ENCODE measurements around the gene BLOC1S4.

GRCh38 chr4:6727081-6727942 is 11.3 kb downstream of the BLOC1S4 start:
- TF ChIP-seq ZNF331 (CRISPR knock-in tag; IDR thresholded peaks at IDR 0.05; ENCODE audit: low read depth) = no peak
- TF ChIP-seq, protein P1, sequence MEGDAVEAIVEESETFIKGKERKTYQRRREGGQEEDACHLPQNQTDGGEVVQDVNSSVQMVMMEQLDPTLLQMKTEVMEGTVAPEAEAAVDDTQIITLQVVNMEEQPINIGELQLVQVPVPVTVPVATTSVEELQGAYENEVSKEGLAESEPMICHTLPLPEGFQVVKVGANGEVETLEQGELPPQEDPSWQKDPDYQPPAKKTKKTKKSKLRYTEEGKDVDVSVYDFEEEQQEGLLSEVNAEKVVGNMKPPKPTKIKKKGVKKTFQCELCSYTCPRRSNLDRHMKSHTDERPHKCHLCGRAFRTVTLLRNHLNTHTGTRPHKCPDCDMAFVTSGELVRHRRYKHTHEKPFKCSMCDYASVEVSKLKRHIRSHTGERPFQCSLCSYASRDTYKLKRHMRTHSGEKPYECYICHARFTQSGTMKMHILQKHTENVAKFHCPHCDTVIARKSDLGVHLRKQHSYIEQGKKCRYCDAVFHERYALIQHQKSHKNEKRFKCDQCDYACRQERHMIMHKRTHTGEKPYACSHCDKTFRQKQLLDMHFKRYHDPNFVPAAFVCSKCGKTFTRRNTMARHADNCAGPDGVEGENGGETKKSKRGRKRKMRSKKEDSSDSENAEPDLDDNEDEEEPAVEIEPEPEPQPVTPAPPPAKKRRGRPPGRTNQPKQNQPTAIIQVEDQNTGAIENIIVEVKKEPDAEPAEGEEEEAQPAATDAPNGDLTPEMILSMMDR (conservative IDR thresholded peaks at IDR 0.05; ENCODE audit: low read depth in 2 of 2) = no peak
- TF ChIP-seq, protein P2, sequence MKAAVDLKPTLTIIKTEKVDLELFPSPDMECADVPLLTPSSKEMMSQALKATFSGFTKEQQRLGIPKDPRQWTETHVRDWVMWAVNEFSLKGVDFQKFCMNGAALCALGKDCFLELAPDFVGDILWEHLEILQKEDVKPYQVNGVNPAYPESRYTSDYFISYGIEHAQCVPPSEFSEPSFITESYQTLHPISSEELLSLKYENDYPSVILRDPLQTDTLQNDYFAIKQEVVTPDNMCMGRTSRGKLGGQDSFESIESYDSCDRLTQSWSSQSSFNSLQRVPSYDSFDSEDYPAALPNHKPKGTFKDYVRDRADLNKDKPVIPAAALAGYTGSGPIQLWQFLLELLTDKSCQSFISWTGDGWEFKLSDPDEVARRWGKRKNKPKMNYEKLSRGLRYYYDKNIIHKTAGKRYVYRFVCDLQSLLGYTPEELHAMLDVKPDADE (IDR thresholded peaks at IDR 0.05) = no peak
- no peak for TF ChIP-seq JUNB (IDR thresholded peaks at IDR 0.05; ENCODE audit: unreplicated experiment)
- no peak for TF ChIP-seq EZH2phosphoT487 (IDR thresholded peaks at IDR 0.05; ENCODE audit: unreplicated experiment)
- TF ChIP-seq EZH2 (IDR thresholded peaks at IDR 0.05; ENCODE audit: low read depth, unreplicated experiment) = no peak
- no peak for TF ChIP-seq CREB1 (CRISPR knock-in tag; IDR thresholded peaks at IDR 0.05; ENCODE audit: low read depth)

All from GM23338 (cell line).